GM19397 (cell line): Measurements from ENCODE around the gene STK39.
A peak's percentile ranks its signal among the peaks of the same experiment; 100 is the strongest.

Experiments used
- ATAC-seq: cut with Tn5 transposase; IDR thresholded peaks from one replicate; pipeline ENCODE4 v1.9.1; 2021; ENCODE audit warnings: mild to moderate bottlenecking, moderate library complexity; ENCODE audit not compliant: unreplicated experiment

Gene STK39

DNA sequence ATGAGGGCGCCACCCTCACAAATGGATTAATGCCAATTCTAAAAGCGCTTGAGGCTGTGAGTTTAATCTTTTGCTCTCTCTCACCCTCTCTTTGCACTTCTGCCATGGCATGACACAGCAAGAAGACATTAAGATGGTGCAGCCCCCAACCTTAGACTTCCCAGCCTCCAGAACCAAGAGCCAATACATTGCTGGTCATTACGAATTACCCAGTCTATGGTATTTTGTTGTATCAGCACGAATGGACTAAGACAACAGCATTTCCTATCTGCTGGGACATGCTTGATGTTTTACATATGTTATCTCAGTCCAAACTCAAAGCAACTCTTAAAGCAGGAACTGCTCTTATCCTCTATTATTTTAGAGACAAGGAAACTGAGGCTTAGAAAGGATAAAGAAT lies 222.9 kb downstream of the STK39 start:
- ATAC-seq = no peak

DNA sequence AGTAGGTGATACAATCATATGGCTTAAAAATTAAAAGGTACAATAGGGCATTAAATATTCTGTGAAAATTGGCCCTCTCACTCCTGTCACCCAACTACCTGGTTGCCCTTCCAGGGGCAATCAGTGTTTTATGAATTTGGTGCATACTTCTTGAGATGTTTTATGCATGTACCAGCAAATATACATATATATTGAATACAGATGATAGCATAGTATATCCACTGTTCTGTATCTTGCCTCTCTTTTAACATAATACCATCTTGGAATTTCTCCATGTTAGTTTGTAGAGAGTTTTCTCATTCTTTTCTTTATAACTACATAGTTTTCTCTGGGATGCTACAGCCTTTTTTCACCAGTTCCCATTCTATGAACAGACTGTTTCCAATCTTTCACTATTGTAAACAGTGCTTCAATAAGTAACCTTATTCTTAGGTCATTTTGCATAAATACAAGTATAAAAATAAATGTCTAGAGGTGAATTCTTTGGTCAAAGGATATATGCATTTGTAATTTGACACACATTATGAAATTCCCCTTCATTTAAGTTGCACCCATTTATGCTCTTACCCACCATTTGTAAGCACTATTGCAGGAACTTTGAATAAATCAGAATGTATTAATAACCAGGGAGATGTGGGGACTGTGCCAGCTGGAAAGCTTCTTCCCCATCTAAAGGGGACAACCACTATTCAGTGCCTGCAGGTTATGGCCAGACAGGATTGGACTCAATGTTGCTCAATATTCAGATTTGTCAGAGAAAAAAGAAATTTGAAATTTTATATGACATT lies 225.4 kb downstream of the STK39 start:
- ATAC-seq = no peak

DNA sequence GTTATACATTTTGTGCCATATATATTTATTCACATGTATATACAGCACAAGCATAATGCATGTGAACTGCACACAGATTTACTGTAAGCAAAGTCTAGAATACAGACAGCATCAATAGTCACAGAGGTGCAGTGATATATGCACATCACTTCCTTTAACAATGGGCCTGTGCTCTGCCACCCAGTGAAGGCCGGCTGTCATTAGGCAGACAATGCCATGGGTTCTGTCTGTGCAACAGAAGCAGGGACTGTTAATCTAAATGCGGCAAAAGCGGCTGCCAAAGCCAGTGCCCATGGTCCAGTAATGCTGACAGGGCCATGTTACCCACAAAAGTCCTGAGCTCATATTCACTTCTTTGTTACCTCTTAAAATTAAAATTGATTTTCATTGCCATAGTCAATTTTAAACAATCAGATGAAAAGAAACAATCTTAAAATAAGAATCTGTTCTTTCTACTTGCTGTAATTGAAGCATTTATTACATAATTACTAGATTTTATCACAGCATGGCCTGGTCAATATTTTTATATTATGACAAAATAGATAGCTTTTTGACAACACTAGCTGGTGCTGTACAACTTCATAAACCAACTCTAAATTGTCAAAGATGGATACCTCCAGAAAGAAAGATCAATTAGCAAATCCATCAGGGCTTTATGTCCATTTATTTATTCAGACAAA lies 232.0 kb downstream of the STK39 start:
- no peak for ATAC-seq

DNA sequence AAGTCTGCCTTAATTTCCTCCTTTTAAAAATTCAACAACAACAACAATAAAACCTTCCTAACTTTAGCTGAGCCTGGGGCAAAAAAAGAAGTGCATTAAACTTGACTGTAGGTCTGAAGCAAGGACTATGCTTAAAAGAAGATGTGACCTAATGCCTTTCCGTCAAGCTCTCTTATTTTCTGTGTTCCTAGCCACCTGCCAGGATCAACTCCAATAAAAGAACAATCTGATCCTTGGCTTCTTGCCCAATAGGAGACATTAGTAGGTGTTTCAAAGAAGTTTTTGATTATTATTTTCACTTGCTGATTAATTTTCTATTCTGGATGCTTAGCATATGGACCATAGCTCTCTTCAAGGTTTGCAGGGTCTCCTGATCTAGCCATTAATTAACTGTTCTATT lies 237.5 kb downstream of the STK39 start:
- ATAC-seq = no peak

DNA sequence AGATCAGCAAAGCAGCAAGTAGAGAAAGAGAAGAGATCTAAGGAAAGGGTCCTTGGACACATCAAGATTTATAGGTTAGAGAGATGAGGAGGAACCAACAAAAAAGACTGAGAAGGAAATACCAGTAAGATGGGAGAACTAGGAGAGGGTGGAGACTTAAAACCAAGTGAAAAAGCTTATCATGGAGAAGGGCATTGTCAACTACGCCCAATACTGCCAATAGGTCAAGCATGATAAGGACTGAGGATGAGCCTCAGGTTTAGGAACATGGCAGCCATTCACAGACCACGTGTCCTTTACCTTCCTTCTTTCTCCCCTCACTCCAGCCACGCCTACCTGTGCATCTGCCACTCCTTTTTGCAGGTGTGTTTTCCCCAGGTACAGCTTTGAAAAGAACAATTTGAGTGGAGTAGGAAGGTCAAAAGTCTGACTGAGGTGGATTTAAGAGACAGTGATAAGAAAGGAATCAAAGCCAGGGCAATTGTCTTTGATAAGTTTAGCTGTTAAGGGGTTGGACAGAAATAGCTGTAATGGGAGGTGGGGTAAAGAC lies 238.7 kb downstream of the STK39 start:
- no peak for ATAC-seq

DNA sequence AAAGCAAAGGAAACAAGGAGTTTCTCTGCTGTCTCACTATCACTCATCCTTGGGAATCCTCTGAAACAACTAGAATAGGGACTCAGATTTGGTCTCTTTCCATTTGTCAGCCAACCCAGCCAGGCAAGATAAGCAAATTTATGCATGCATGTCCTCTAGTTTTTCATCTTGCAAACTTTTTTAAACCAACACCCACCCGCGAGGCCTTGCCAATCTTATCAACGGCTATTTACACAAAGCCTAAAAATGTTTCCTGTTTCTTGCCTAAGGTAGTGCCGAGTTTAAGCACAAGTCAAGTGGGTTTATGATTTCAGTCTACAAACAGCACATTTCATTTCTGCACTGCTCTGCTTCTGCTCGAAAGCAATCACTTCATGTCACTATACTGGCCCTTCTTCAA lies 240.9 kb downstream of the STK39 start:
- ATAC-seq = no peak

DNA sequence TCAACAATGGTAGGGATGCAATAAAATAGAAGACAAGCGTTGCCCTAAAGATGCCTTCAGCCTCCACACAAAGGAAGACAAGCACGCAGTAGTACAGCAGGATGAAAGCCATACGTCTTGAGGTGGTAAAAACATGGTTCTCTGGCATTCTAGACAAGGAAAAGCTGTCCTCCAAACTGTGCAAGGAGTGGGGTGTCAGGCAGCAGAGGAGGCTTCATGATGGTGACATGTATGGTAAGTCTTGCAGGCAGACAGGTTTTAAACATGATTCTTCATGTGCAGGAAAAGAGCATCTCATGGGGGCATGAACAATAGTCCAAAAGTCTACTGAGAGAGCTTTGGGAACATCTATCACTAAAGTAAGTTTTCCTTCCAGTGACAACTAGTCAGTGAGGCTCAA lies 241.8 kb downstream of the STK39 start:
- ATAC-seq = no peak

DNA sequence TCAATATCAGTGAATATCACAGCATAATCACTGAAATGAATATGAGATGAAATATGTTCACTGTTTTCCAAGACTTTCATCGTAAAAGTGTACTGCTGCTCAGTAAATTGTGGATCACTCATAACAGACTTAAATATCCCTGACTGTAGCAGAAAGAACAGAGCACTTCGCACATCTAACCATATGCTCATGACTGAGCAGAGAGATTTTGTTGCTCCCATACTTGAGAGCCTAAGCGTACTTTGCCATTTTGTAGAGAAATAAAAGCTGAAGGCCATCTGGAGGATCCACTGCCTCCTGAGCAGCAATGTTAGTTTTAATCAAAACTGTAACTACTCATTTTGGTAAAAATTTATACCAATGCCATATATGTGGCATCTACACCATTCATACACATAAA lies 243.5 kb downstream of the STK39 start:
- ATAC-seq = no peak

DNA sequence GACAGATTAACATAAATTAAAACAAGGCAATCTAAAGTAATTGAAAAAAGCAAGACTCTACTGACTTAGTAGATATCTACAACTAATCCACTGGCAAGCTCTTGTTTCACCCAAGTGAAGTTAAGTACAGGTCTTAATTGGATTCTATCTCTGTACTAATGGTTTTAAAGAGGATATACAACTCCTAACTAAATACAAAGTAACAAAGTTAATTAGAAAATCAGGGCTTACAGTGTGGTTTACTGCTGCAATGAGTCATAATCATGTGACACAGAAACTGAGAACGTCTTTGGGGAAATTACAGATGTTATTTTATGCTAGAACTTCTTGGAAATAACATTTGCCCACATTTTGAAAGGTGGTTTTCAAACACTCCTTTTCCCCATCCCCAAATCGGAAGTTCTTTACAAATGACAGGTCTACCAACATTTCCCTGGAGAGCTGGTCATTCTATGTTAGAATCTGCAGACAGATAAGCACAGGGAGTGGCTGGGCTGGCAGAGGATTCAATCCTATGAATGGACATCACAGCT lies 245.3 kb downstream of the STK39 start:
- ATAC-seq = peak; percentile 67

DNA sequence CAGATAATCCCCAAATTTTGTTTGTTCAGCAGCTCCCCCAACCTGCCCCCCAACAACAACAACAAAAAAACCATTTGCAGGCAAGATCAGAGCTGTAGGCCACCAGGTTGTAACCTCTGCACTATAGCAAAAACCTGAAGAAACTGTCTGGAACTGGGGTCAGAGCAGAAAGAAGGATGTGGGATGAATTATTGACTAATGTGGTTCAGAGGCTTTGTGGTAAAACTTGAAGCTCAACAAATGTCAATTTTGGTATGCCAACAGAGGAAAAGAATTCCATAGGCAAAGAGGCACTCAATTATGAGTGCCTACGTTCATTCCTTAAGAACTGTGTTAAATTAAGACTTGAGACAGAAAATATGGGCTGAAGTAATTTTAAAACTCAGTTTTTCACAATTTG lies 255.1 kb downstream of the STK39 start:
- no peak for ATAC-seq

DNA sequence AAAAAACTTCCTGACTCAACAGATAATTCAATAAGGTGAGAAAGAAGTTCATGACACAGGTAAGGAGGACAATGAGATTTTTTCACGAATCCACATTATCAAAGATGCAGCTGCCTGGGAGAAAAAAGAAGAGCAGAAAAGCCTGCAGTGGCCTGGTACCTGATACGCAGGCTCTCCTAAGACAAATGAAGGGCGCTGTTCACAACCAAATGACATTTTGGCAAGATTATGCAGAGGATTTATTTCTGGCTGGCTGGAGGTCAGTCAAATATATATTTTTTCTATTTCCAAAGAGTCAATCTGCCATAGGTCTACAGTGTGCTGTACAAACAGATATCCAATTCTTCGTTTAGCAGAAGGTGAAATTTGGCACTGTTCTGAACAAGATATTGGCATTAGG lies 257.3 kb downstream of the STK39 start:
- no peak for ATAC-seq

DNA sequence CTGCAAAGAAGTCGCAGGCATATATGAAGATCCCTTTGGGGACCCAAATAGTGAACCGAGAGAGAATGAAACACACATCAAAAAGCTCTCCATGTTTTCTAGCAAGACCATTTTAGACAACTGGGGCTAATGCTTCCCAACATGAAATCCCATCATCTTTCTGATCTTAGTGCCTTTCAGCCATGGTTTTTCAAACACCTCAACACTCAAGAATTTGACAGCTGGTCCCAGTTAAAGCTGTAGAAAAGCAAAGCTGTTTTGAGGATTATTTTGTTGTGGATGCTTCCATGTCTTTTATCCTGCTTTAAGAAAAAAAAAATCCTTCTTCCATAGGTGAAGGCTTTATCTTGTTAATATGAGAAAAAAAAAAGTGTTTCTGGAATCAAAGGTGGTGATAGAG lies 259.1 kb downstream of the STK39 start:
- ATAC-seq = no peak

DNA sequence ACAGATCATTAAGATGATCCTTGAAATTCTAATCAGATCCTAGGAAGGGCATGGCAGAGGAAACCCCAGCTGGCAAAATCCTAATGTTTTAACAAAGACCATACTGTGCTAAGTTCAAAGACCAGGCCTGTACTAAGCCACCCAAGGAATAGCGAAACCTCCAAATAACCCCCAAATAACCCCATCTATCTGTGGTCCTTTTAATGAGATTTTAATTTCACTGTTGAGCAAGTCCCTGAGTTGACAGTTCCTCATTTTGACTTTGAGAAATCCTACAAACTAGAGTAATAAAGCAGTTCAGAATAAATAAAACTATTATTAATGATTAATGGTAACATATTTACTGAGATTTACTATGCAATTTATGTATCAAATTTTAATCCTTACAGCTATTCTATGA lies 259.8 kb downstream of the STK39 start:
- ATAC-seq = no peak

DNA sequence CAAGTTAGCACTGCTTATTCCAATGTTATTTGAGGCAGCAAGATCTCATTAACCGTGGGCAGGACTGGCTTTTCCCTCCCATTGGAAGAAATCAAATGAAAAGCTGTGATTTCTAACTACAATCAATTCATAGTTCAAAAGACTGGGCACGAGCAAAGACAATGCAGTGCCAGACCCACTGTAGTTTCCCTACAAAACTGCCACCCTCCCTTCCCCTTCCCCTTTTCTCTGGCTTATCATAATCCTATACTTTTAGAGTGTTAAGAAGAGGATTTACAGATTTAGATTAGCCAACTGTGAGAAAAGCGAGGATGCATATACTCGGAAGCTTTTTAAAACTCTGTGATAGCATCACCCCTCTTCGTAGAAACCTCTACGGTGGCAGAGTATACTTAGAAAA lies 260.4 kb downstream of the STK39 start:
- no peak for ATAC-seq

DNA sequence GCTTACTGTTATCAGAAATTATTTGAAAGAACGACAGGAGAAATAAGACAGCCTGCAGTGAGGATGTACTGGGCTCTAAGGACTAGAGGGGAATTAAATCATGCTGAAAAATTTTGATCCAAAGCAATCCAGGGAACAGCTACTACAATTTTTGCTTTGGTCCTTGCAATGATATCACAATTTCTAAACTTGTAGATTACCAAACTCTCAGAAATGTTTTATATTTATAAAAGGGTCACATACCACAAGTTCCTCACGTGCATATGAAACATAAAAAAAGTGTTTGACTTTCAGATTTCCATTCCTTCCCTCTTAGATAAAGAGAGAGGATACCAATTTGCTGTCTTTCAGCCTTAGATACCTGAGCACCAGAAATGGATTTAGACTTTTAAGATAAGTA lies 261.2 kb downstream of the STK39 start:
- no peak for ATAC-seq

DNA sequence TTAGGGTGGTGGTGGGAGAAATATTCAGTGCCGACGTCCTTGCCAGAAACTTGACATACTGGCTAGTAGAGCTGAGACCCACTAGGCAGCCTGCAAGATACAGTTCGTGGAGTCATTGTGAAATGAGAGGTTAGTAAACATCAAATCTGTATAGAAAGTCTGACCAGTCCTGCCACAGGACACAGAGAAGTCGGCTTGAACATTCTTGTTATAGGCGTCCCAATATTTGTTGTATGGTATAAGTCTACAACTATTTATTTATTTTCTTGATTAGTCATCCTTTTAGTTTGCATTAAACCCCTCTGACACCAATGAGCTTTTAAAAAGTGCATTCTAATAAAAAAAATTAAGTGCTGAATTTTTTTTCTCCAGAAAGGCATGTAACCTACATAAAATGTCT lies 265.4 kb downstream of the STK39 start:
- no peak for ATAC-seq

DNA sequence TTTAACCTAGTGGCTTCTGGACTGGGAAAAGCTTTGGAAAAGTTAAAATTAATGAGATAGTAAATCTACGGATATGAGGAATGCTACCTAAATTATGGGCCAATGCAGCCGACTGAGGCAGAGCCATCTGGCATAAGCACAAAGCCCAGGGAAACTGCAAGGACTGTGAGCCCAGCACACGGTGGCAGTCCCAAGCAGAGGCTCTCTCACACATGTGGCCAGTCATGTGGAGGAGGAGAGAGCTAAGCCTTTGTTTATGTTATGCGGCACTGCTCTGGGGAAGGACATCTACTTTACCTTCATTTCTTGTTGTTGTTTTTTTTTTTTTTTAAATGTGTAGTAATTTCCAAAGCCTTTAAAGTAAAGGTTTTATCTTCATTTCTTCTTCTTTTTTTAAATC lies 267.0 kb downstream of the STK39 start:
- ATAC-seq = no peak

DNA sequence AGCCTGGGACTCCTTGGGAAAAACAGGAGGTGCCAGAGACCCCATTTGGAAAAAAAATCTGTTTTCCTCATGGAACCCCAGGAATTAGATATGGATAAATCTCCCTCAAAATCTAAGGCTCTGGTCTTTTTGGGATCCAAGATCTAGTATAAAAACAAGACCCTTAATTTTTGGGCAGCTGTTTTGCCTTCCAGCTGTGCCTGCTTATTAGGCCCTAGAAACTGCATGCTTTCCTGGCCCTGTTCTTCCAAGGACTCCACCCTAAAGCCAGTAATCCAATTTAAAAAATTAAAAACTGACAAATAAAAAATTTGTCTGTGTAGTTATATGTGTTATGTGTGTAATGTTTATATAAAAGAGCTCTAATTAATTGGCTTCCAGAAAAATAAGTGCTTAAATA lies 274.6 kb downstream of the STK39 start:
- ATAC-seq = no peak

DNA sequence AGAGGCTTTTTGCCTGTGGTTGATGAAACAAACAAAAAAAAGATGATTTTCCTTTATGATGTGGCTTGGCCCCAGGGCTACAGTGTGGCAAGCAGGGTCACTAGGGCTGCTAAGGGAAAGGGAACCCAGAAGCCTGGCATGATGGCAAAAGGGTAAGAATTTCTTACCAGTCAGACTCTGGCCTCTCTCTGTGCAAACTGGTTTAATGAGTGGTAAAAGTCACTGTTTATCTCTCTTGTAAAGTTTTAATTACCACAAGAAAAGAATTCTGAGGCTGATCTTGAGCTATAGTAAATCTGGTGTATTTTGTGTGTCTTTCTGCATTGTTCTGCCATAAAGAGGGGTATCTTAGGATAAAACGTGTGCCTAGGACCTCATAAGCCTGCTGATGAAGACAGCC lies 275.4 kb downstream of the STK39 start:
- ATAC-seq = no peak

DNA sequence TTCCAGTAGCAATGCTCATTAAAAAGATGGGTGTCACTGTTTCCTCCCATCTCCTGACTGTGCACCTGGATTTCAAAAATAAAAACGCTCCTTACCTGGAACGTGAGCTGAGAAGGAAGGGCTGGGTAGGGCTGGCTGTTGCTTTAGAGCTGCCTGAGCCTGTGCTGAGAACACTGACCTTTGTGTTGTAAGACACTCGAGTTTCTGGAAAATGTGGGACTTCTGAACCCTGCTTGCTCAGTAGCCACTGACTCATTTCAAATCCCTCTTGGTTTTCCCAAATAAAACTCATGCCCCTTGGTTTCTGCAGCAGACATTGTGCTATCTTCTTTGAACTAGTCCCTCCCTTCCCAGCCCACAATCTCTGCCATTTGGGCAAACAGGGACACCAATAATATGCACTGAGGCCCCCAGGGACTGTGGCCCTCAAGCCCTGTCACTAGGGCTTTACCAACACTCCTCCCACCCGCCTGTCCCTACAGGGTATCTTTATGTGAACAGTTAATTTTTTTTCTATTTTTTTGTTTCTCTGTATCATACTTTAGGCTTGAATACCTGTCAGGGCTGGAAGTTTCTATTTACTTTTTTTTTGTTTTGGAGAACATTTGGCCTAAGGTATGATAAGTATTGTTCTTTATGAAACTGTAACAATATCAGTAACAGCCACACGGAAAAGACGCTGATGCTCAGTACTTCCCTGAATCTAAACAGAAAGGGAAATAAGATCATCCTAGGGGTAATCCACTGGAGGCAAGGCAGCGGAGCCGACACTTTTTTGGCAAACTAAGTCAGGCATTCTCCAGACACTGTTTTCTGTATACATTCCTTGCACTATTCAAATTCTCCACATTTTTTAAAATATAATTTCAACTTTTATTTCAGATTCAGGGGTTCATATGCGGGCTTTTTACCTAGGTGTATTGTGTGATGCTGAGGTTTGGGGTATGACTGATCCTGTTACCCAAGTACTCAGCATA lies 280.2 kb downstream of the STK39 start:
- ATAC-seq = no peak
